ENCODE data around the gene EPB41L3. TPM values are rescaled to one million over a fixed set of nuclear protein-coding genes. Genes with fewer than 3 reads are reported as not detected.

EPB41L3 gene
- total RNA-seq, 1 donor from 2014 or later, result 1.6 TPM

- Mint-ChIP-seq H3K36me3 (ENCODE audit: low read depth) (no peaks in the 10 kb centered on the region), H3K27ac (no peak overlapping the region), H3K4me1 (ENCODE audit: low read depth) (no peaks in the 10 kb centered on the region), H3K27me3 (ENCODE audit: low read depth) (no peaks in the 10 kb centered on the region), H3K4me3 (ENCODE audit: low read depth) (no peak overlapping the region), H3K9me3 (no peaks in the 10 kb centered on the region)
- DNase-seq (ENCODE audit: low spot score), result no peak
- intact Hi-C loops (cut with micrococcal nuclease), result no loop called here
Observed at GRCh38 chr18:5554629-5555028, 10.8 kb upstream of the EPB41L3 start.

GRCh38 chr18:5546660-5547059 lies 2.9 kb upstream of the EPB41L3 start:
- no peaks in the 10 kb centered on the region for H3K9me3 Mint-ChIP-seq
- no peak overlapping the region for H3K27ac Mint-ChIP-seq
- H3K27me3 Mint-ChIP-seq (ENCODE audit: low read depth), result peaks cover 32% of the 10 kb centered on the region
- no peaks in the 10 kb centered on the region for H3K36me3 Mint-ChIP-seq (ENCODE audit: low read depth)
- H3K4me1 Mint-ChIP-seq (ENCODE audit: low read depth), result peaks cover 2% of the 10 kb centered on the region
- intact Hi-C loops (cut with micrococcal nuclease), result loop anchor here (10.0 kb wide), 2 partner anchors 88 to 348 kb away; partner anchors contain the start of gene TMEM200C
- DNase-seq (ENCODE audit: low spot score), result no peak
- no peak overlapping the region for H3K4me3 Mint-ChIP-seq (ENCODE audit: low read depth)

- Mint-ChIP-seq H3K4me3 (ENCODE audit: low read depth) (no peak overlapping the region), H3K4me1 (ENCODE audit: low read depth) (peaks cover 2% of the 10 kb centered on the region), H3K36me3 (ENCODE audit: low read depth) (no peaks in the 10 kb centered on the region), H3K27me3 (ENCODE audit: low read depth) (peaks cover 43% of the 10 kb centered on the region), H3K27ac (no peak overlapping the region), H3K9me3 (no peaks in the 10 kb centered on the region)
- intact Hi-C loops (cut with micrococcal nuclease), result loop anchor here (10.0 kb wide), 2 partner anchors 92 to 352 kb away; partner anchors contain the start of gene TMEM200C
- DNase-seq (ENCODE audit: low spot score), result no peak
Observed at GRCh38 chr18:5543036-5543680, 639 bp downstream of the EPB41L3 start.

GRCh38 chr18:5542515-5543035 lies 1.2 kb downstream of the EPB41L3 start:
- Mint-ChIP-seq H3K36me3 (ENCODE audit: low read depth) (no peaks in the 10 kb centered on the region), H3K9me3 (no peaks in the 10 kb centered on the region), H3K4me1 (ENCODE audit: low read depth) (peaks cover 2% of the 10 kb centered on the region), H3K27me3 (ENCODE audit: low read depth) (peaks cover 40% of the 10 kb centered on the region), H3K27ac (no peak overlapping the region), H3K4me3 (ENCODE audit: low read depth) (peak overlapping the region; percentile 5)
- no peak for DNase-seq (ENCODE audit: low spot score)
- intact Hi-C loops (cut with micrococcal nuclease), result loop anchor here (10.0 kb wide), 2 partner anchors 92 to 352 kb away; partner anchors contain the start of gene TMEM200C

GRCh38 chr18:5541644-5542043 lies 2.2 kb downstream of the EPB41L3 start:
- no peak for DNase-seq (ENCODE audit: low spot score)
- Mint-ChIP-seq H3K27ac (no peak overlapping the region), H3K4me1 (ENCODE audit: low read depth) (peaks cover 2% of the 10 kb centered on the region), H3K27me3 (ENCODE audit: low read depth) (peaks cover 35% of the 10 kb centered on the region), H3K36me3 (ENCODE audit: low read depth) (no peaks in the 10 kb centered on the region), H3K4me3 (ENCODE audit: low read depth) (no peak overlapping the region), H3K9me3 (no peaks in the 10 kb centered on the region)
- intact Hi-C loops (cut with micrococcal nuclease), result loop anchor here (10.0 kb wide), 2 partner anchors 93 to 353 kb away; partner anchors contain the start of gene TMEM200C

- Mint-ChIP-seq H3K27ac (no peak overlapping the region), H3K27me3 (ENCODE audit: low read depth) (peaks cover 25% of the 10 kb centered on the region), H3K9me3 (no peaks in the 10 kb centered on the region), H3K36me3 (ENCODE audit: low read depth) (no peaks in the 10 kb centered on the region), H3K4me3 (ENCODE audit: low read depth) (no peak overlapping the region), H3K4me1 (ENCODE audit: low read depth) (peaks cover 2% of the 10 kb centered on the region)
- intact Hi-C loops (cut with micrococcal nuclease), result no loop called here
- DNase-seq (ENCODE audit: low spot score), result no peak
Observed at GRCh38 chr18:5539391-5539790, 4.4 kb downstream of the EPB41L3 start.

- DNase-seq (ENCODE audit: low spot score), result no peak
- intact Hi-C loops (cut with micrococcal nuclease), result no loop called here
- H3K27ac Mint-ChIP-seq, result no peak overlapping the region
- peaks cover 2% of the 10 kb centered on the region for H3K4me1 Mint-ChIP-seq (ENCODE audit: low read depth)
- no peaks in the 10 kb centered on the region for H3K36me3 Mint-ChIP-seq (ENCODE audit: low read depth)
- H3K4me3 Mint-ChIP-seq (ENCODE audit: low read depth), result no peak overlapping the region
- no peaks in the 10 kb centered on the region for H3K9me3 Mint-ChIP-seq
- peaks cover 21% of the 10 kb centered on the region for H3K27me3 Mint-ChIP-seq (ENCODE audit: low read depth)
Observed at GRCh38 chr18:5538544-5538943, 5.3 kb downstream of the EPB41L3 start.

GRCh38 chr18:5537860-5538259 lies 5.9 kb downstream of the EPB41L3 start:
- H3K27ac Mint-ChIP-seq, result no peak overlapping the region
- peaks cover 21% of the 10 kb centered on the region for H3K27me3 Mint-ChIP-seq (ENCODE audit: low read depth)
- peaks cover 2% of the 10 kb centered on the region for H3K4me1 Mint-ChIP-seq (ENCODE audit: low read depth)
- H3K4me3 Mint-ChIP-seq (ENCODE audit: low read depth), result no peak overlapping the region
- intact Hi-C loops (cut with micrococcal nuclease), result no loop called here
- no peak for DNase-seq (ENCODE audit: low spot score)
- no peaks in the 10 kb centered on the region for H3K9me3 Mint-ChIP-seq
- no peaks in the 10 kb centered on the region for H3K36me3 Mint-ChIP-seq (ENCODE audit: low read depth)

GRCh38 chr18:5534845-5535244 lies 9.0 kb downstream of the EPB41L3 start:
- no peak overlapping the region for H3K27ac Mint-ChIP-seq
- no peaks in the 10 kb centered on the region for H3K27me3 Mint-ChIP-seq (ENCODE audit: low read depth)
- DNase-seq (ENCODE audit: low spot score), result no peak
- no peaks in the 10 kb centered on the region for H3K36me3 Mint-ChIP-seq (ENCODE audit: low read depth)
- H3K4me1 Mint-ChIP-seq (ENCODE audit: low read depth), result no peaks in the 10 kb centered on the region
- H3K9me3 Mint-ChIP-seq, result no peaks in the 10 kb centered on the region
- intact Hi-C loops (cut with micrococcal nuclease), result no loop called here
- H3K4me3 Mint-ChIP-seq (ENCODE audit: low read depth), result no peak overlapping the region

GRCh38 chr18:5532066-5532465 lies 11.7 kb downstream of the EPB41L3 start:
- DNase-seq (ENCODE audit: low spot score), result no peak
- intact Hi-C loops (cut with micrococcal nuclease), result no loop called here
- Mint-ChIP-seq H3K27me3 (ENCODE audit: low read depth) (no peaks in the 10 kb centered on the region), H3K4me3 (ENCODE audit: low read depth) (no peak overlapping the region), H3K9me3 (no peaks in the 10 kb centered on the region), H3K36me3 (ENCODE audit: low read depth) (no peaks in the 10 kb centered on the region), H3K4me1 (ENCODE audit: low read depth) (no peaks in the 10 kb centered on the region), H3K27ac (no peak overlapping the region)

- no peak overlapping the region for H3K27ac Mint-ChIP-seq
Observed at GRCh38 chr18:5530629-5531178, 13.1 kb downstream of the EPB41L3 start.

GRCh38 chr18:5529471-5529870 lies 14.3 kb downstream of the EPB41L3 start:
- Mint-ChIP-seq H3K27ac (no peak overlapping the region), H3K27me3 (ENCODE audit: low read depth) (no peaks in the 10 kb centered on the region)
- intact Hi-C loops (cut with micrococcal nuclease), result no loop called here

More at GRCh38 chr18:5530629-5531178, 13.1 kb downstream of the EPB41L3 start:
- Mint-ChIP-seq H3K4me1 (ENCODE audit: low read depth) (no peaks in the 10 kb centered on the region), H3K27me3 (ENCODE audit: low read depth) (no peaks in the 10 kb centered on the region), H3K36me3 (ENCODE audit: low read depth) (no peaks in the 10 kb centered on the region), H3K9me3 (no peaks in the 10 kb centered on the region), H3K4me3 (ENCODE audit: low read depth) (no peak overlapping the region)
- intact Hi-C loops (cut with micrococcal nuclease), result no loop called here
- DNase-seq (ENCODE audit: low spot score), result no peak

GRCh38 chr18:5527603-5528002 lies 16.2 kb downstream of the EPB41L3 start:
- H3K36me3 Mint-ChIP-seq (ENCODE audit: low read depth), result no peaks in the 10 kb centered on the region
- H3K9me3 Mint-ChIP-seq, result no peaks in the 10 kb centered on the region
- no peak overlapping the region for H3K27ac Mint-ChIP-seq
- H3K4me1 Mint-ChIP-seq (ENCODE audit: low read depth), result no peaks in the 10 kb centered on the region
- DNase-seq (ENCODE audit: low spot score), result no peak
- intact Hi-C loops (cut with micrococcal nuclease), result no loop called here
- H3K4me3 Mint-ChIP-seq (ENCODE audit: low read depth), result no peak overlapping the region
- no peaks in the 10 kb centered on the region for H3K27me3 Mint-ChIP-seq (ENCODE audit: low read depth)

More at GRCh38 chr18:5529471-5529870, 14.3 kb downstream of the EPB41L3 start:
- Mint-ChIP-seq H3K4me1 (ENCODE audit: low read depth) (no peaks in the 10 kb centered on the region), H3K9me3 (no peaks in the 10 kb centered on the region), H3K36me3 (ENCODE audit: low read depth) (no peaks in the 10 kb centered on the region), H3K4me3 (ENCODE audit: low read depth) (no peak overlapping the region)
- DNase-seq (ENCODE audit: low spot score), result no peak

All from activated T-helper 2 cell treated with anti-CD3 and anti-CD28 coated beads, Interferon-gamma antibody, Interleukin-2, Interleukin-4, amounts not matched to agents 10 μg/mL and 5 μg/mL and 100 μg/mL, durations not matched to agents 14 hours and 24 hours and 36 hours (primary cell).